KMS-11 (cell line): Measurements from ENCODE around the gene OXCT2.

Source experiments
- H2AFZ ChIP-seq: fragments of 200-600 bp; sonication (generic); 2 replicates; pipeline ENCODE4 v1.6.1; 2016; ENCODE audit warnings: antibody characterized with exemption, mixed run types, low read depth
- H3K27ac ChIP-seq: fragments of 200-600 bp; sonication (generic); 2 replicates; pipeline ENCODE4 v1.6.1; 2016; ENCODE audit warnings: mild to moderate bottlenecking, mixed run types
- H3K27me3 ChIP-seq: fragments of 200-600 bp; sonication (generic); 2 replicates; pipeline ENCODE4 v1.6.1; 2017; ENCODE audit warnings: mild to moderate bottlenecking, low read depth, mixed run types, moderate library complexity; ENCODE audit not compliant: insufficient read depth
- H3K36me3 ChIP-seq: fragments of 200-600 bp; sonication (generic); 2 replicates; pipeline ENCODE4 v1.6.1; 2017; ENCODE audit warnings: mild to moderate bottlenecking, mixed run types; ENCODE audit not compliant: insufficient read depth
- H3K4me1 ChIP-seq: fragments of 200-600 bp; sonication (generic); 2 replicates; pipeline ENCODE4 v1.6.1; 2016; ENCODE audit warnings: mild to moderate bottlenecking, low read depth, mixed run types; ENCODE audit not compliant: poor library complexity, severe bottlenecking
- H3K4me2 ChIP-seq: fragments of 200-600 bp; sonication (generic); 2 replicates; pipeline ENCODE4 v1.7.0; 2016; ENCODE audit warnings: mild to moderate bottlenecking, mixed run types
- H3K4me3 ChIP-seq: fragments of 200-600 bp; sonication (generic); IDR thresholded peaks from 2 replicates; pipeline ENCODE4 v1.6.1; 2017; ENCODE audit warnings: low read depth, low read length, mixed read lengths; ENCODE audit not compliant: insufficient read depth
- H3K79me2 ChIP-seq: fragments of 200-600 bp; sonication (generic); 2 replicates; pipeline ENCODE4 v1.6.1; 2016; ENCODE audit warnings: low read depth, mixed run types; ENCODE audit not compliant: insufficient read depth
- H3K9ac ChIP-seq: fragments of 200-600 bp; sonication (generic); 2 replicates; pipeline ENCODE4 v1.6.1; 2016; ENCODE audit warnings: mild to moderate bottlenecking, mixed run types
- H4K20me1 ChIP-seq: fragments of 200-600 bp; sonication (generic); 2 replicates; pipeline ENCODE4 v1.6.1; 2016; ENCODE audit warnings: mild to moderate bottlenecking, mixed run types; ENCODE audit not compliant: insufficient read depth
- TF ChIP-seq, protein P1 (sequence below): fragments of 200-600 bp; sonication (generic); conservative IDR thresholded peaks from 2 replicates; pipeline ENCODE4 v1.6.1; 2017; ENCODE audit warnings: low read depth, mild to moderate bottlenecking, antibody characterized with exemption, low read length, moderate library complexity, mixed read lengths

OXCT2 gene

DNA sequence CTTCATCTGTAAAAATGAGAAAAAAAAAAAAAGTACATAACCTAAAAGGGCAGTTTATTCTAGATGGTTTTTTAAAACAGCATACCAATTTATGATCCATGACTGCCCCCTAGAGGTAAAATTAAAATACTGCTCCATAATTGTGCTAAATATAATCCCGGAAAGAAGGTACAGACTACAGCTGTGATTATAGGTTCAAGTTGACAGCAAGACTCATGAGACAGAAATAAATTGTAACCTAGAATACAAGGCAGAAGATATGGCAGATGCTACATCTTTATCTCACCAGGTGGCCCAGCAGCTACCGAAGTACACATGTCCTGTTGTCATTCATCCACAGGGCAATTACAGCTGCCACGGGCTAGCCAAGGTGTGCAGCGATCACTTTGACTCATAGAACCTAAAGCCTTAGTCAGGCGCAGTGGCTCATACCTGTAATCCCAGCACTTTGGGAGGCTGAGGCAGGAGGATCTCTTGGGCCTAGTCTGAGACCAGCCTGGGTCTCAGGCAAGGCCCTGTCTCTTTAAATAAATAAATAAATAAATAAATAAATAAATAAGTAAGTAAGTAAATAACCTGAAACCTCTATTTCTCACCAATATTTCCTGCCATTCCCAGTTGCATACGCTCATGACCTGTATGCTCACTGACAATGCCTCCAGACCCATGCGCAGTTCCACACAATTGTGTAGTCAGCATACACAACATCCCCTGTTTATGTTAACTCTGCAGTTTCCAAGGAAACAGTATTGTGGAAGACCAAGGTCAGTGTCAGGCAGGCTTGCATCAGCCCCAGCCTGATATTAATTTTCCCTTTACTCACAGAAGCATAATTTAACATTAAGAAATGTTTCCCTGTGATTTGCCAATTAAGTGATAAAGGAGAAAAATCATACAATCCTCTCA, 50.8 kb downstream of the OXCT2 start:
- H3K27ac ChIP-seq = no peak overlapping the region
- H3K4me1 ChIP-seq = peaks cover 10% of the 10 kb centered on the region
- TF ChIP-seq, protein P1, sequence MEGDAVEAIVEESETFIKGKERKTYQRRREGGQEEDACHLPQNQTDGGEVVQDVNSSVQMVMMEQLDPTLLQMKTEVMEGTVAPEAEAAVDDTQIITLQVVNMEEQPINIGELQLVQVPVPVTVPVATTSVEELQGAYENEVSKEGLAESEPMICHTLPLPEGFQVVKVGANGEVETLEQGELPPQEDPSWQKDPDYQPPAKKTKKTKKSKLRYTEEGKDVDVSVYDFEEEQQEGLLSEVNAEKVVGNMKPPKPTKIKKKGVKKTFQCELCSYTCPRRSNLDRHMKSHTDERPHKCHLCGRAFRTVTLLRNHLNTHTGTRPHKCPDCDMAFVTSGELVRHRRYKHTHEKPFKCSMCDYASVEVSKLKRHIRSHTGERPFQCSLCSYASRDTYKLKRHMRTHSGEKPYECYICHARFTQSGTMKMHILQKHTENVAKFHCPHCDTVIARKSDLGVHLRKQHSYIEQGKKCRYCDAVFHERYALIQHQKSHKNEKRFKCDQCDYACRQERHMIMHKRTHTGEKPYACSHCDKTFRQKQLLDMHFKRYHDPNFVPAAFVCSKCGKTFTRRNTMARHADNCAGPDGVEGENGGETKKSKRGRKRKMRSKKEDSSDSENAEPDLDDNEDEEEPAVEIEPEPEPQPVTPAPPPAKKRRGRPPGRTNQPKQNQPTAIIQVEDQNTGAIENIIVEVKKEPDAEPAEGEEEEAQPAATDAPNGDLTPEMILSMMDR = peak; percentile 84
- H3K9ac ChIP-seq = no peak overlapping the region
- H3K36me3 ChIP-seq = no peaks in the 10 kb centered on the region
- no peaks in the 10 kb centered on the region for H4K20me1 ChIP-seq
- no peaks in the 10 kb centered on the region for H3K79me2 ChIP-seq
- peak overlapping the region; percentile 39; the same call in 1 of the 2 replicates for H2AFZ ChIP-seq
- 0 out of 2 replicates have a peak overlapping the region, but pooled peaks have one; percentile 22 for H3K4me2 ChIP-seq
- no peak overlapping the region for H3K4me3 ChIP-seq
- H3K27me3 ChIP-seq = no peaks in the 10 kb centered on the region
